GM12878 (cell line): ENCODE results near the gene SDK2.

ENCODE experiments used
- CHD1 ChIP-seq: IDR thresholded peaks from 2 replicates; pipeline ENCODE4 v1.6.1; 2012; ENCODE audit warnings: low read depth, low read length, improper control_type of control experiment
- CTCF ChIP-seq, 3 experiments: IDR thresholded peaks in 2 of 3; conservative IDR thresholded peaks in 1 of 3; 2 replicates each; pipeline ENCODE4 v1.5.1; 2011; ENCODE audit warnings: low read depth in 3 of 3, low read length in 3 of 3, mild to moderate bottlenecking in 3 of 3, control low read depth in 2 of 3, moderate library complexity in 2 of 3, inconsistent platforms in 1 of 3, mixed read lengths in 1 of 3; ENCODE audit not compliant: control insufficient read depth in 2 of 3, insufficient read depth in 1 of 3; ENCODE audit errors: extremely low read depth in 1 of 3
- EZH2 ChIP-seq: IDR thresholded peaks from 2 replicates; pipeline ENCODE4 v1.6.1; 2012; ENCODE audit warnings: low read depth, mild to moderate bottlenecking, control low read depth, inconsistent platforms, low read length, borderline replicate concordance; ENCODE audit not compliant: control insufficient read depth
- HCFC1 ChIP-seq: fragments of 150-350 bp; IDR thresholded peaks from 2 replicates; pipeline ENCODE4 v1.6.1; 2014; ENCODE audit warnings: low read length
- JUND ChIP-seq: IDR thresholded peaks from 2 replicates; pipeline ENCODE4 v1.6.1; 2012; ENCODE audit warnings: low read depth, mild to moderate bottlenecking, low read length, improper control_type of control experiment, moderate library complexity
- POLR2A ChIP-seq: IDR thresholded peaks from 2 replicates; pipeline ENCODE4 v1.6.1; 2011; ENCODE audit warnings: low read depth, mild to moderate bottlenecking, low read length
- SIN3A ChIP-seq: IDR thresholded peaks from 2 replicates; pipeline ENCODE4 v1.6.1; 2012; ENCODE audit warnings: low read depth, low read length, improper control_type of control experiment
- SMC3 ChIP-seq: IDR thresholded peaks from 2 replicates; pipeline ENCODE4 v1.6.1; 2011; ENCODE audit warnings: low read length, improper control_type of control experiment, borderline replicate concordance
- TF ChIP-seq, protein P1 (sequence below): IDR thresholded peaks from 2 replicates; pipeline ENCODE4 v1.6.1; 2011; ENCODE audit warnings: low read depth, low read length, improper control_type of control experiment, borderline replicate concordance
- TF ChIP-seq, protein P2 (sequence below): IDR thresholded peaks from 2 replicates; pipeline ENCODE4 v1.6.1; 2012; ENCODE audit warnings: mild to moderate bottlenecking, low read depth, low read length

DNA sequence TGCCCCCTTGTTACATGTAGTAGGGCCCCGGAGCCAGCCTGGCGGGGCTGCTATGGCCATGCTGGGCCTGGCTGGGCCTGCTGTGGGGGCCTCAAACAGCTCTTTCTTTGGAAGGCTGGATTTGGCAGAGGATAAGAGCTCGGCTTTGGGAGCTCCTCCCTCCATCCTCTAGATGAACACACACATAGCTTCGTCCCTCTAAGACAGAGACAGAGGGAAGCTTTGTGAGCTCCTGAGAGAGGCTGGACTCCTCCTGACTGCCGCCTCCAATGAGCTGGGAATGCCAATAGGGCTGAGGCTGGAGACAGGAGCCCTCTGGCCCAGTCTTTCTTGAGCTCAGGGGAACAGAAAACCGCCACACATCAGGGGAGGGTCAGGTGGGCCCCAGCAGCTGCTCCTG is 295.1 kb downstream of the SDK2 start:
- TF ChIP-seq CTCF (IDR thresholded peaks at IDR 0.05 in 2 of 3, conservative IDR thresholded peaks at IDR 0.05 in 1 of 3; ENCODE audit: control insufficient read depth in 2 of 3, extremely low read depth in 1 of 3, insufficient read depth in 1 of 3, low read depth in 3 of 3, low read length in 3 of 3) (no peak), SIN3A (no peak), EZH2 (no peak), JUND (no peak), HCFC1 (no peak), SMC3 (no peak), POLR2A (no peak), CHD1 (no peak)
- TF ChIP-seq, protein P1, sequence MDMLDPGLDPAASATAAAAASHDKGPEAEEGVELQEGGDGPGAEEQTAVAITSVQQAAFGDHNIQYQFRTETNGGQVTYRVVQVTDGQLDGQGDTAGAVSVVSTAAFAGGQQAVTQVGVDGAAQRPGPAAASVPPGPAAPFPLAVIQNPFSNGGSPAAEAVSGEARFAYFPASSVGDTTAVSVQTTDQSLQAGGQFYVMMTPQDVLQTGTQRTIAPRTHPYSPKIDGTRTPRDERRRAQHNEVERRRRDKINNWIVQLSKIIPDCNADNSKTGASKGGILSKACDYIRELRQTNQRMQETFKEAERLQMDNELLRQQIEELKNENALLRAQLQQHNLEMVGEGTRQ: no peak
- TF ChIP-seq, protein P2, sequence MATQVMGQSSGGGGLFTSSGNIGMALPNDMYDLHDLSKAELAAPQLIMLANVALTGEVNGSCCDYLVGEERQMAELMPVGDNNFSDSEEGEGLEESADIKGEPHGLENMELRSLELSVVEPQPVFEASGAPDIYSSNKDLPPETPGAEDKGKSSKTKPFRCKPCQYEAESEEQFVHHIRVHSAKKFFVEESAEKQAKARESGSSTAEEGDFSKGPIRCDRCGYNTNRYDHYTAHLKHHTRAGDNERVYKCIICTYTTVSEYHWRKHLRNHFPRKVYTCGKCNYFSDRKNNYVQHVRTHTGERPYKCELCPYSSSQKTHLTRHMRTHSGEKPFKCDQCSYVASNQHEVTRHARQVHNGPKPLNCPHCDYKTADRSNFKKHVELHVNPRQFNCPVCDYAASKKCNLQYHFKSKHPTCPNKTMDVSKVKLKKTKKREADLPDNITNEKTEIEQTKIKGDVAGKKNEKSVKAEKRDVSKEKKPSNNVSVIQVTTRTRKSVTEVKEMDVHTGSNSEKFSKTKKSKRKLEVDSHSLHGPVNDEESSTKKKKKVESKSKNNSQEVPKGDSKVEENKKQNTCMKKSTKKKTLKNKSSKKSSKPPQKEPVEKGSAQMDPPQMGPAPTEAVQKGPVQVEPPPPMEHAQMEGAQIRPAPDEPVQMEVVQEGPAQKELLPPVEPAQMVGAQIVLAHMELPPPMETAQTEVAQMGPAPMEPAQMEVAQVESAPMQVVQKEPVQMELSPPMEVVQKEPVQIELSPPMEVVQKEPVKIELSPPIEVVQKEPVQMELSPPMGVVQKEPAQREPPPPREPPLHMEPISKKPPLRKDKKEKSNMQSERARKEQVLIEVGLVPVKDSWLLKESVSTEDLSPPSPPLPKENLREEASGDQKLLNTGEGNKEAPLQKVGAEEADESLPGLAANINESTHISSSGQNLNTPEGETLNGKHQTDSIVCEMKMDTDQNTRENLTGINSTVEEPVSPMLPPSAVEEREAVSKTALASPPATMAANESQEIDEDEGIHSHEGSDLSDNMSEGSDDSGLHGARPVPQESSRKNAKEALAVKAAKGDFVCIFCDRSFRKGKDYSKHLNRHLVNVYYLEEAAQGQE: no peak
